ENCODE data around the gene DENND4B. TPM values are rescaled to one million over a fixed set of nuclear protein-coding genes. Genes with fewer than 3 reads are reported as not detected.

DENND4B gene
- total and polyA plus RNA-seq, 2 of the 4 experiments (the other 2 are of a cell fraction) = 1.8 to 25.2 TPM

DNA sequence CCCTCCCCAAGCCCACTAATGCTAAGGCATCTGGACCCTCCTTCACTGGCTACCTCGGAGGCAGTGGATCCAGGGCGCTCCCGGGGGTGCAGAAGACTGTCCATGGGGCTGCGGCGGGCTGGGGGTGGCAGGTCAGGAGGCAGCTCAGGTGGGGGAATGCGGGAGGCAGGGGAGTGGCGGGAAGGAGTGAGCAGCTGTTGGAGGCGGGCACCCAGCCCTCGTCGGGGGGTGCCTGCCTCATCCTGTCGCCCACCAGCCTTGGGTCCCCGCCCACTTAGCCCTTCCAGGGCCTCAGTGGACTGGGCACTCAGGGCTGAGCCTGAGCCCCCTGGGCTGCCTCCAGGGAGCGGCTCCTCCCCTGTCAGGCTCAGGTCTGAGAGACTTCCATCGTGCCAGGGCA is 13.1 kb downstream of the DENND4B start:
- Histone ChIP-seq H3K36me3 (ENCODE audit: control insufficient read depth, insufficient read depth, low read length) (peaks cover 62% of the 10 kb centered on the region), H3K18ac (ENCODE audit: low read depth, low read length) (no peak overlapping the region), H2BK5ac (ENCODE audit: low read depth, low read length, poor library complexity, severe bottlenecking) (no peak overlapping the region), H3K9me3 (ENCODE audit: control insufficient read depth, insufficient read depth, low read length) (no peaks in the 10 kb centered on the region), H4K91ac (ENCODE audit: insufficient read depth, low read depth, low read length) (no peak overlapping the region), H2BK15ac (ENCODE audit: low read depth, low read length) (no peak overlapping the region), H2AK5ac (ENCODE audit: low read depth, low read length) (no peak overlapping the region), H3K79me1 (ENCODE audit: low read depth in 1 of 2, low read length in 2 of 2) (peaks cover 0 to 4% of the 10 kb centered on the region in 2 experiments; a peak in 2 of 4 replicates), H3K9ac (ENCODE audit: low read depth, low read length) (no peak overlapping the region), H3K4me3 (ENCODE audit: insufficient read depth, low read depth, low read length) (no peak overlapping the region), H2AK9ac (replicated peaks; ENCODE audit: low read depth, low read length, poor library complexity) (no peak overlapping the region), H3K14ac (replicated peaks; ENCODE audit: low read depth, low read length) (no peak overlapping the region), H4K20me1 (ENCODE audit: insufficient read depth, low read length) (peaks cover 6% of the 10 kb centered on the region; the same call in 1 of the 2 replicates), H3K56ac (ENCODE audit: extremely low read depth, insufficient read depth, low read length) (no peak overlapping the region), H3K27me3 (ENCODE audit: control insufficient read depth, insufficient read depth, low read length) (no peaks in the 10 kb centered on the region), H2AFZ (replicated peaks; ENCODE audit: low read length, poor library complexity) (no peak overlapping the region), H3K9me1 (ENCODE audit: insufficient read depth, low read length) (peaks cover 6% of the 10 kb centered on the region), H4K5ac (ENCODE audit: low read depth, low read length) (no peak overlapping the region), H2BK20ac (ENCODE audit: low read depth, low read length) (no peak overlapping the region), H4K8ac (ENCODE audit: low read depth in 2 of 2, low read length in 2 of 2) (no peak overlapping the region), H3K4ac (ENCODE audit: low read depth, low read length) (no peak overlapping the region), H3K4me1 (ENCODE audit: control insufficient read depth, insufficient read depth, low read length) (peaks cover 7% of the 10 kb centered on the region), H2BK120ac (ENCODE audit: low read depth, low read length) (no peak overlapping the region), H3K23ac (ENCODE audit: low read depth, low read length) (no peak overlapping the region), H3K27ac (ENCODE audit: insufficient read depth, low read length) (no peak overlapping the region), H3K4me2 (ENCODE audit: low read depth, low read length) (no peak overlapping the region)
- BruUV-seq (replicated peaks) = no TSS peak
- in situ Hi-C loops (cut with MboI; ENCODE audit: low sequenced_read_pairs) (no loop called here), dilution Hi-C loops (cut with HindIII; ENCODE audit: low sequenced_read_pairs, unreplicated experiment) (no loop called here), intact Hi-C loops (cut with micrococcal nuclease) (no loop called here)
- TF ChIP-seq CEBPB (IDR thresholded peaks at IDR 0.05; ENCODE audit: low read depth, low read length) (no peak), SMC3 (IDR thresholded peaks at IDR 0.05; ENCODE audit: low read depth, low read length) (no peak), MAZ (IDR thresholded peaks at IDR 0.05; ENCODE audit: borderline replicate concordance, low read depth, low read length) (no peak)
- DNase-seq (no peak), ATAC-seq (ENCODE audit: low read depth) (no peak)
- ChIA-PET CTCF (no interaction called here), POLR2A (ENCODE audit: unreplicated experiment) (no interaction called here)
- WGBS, 2 experiments (ENCODE audit: extremely low coverage in 2 of 2, insufficient read length in 1 of 2) = 80% methylated on average over 2 of the region's 14 CpGs; no CpG with 5 or more reads in 1 of the 2 experiments
